HL-60 (cell line): ENCODE data around the gene TMEM163.

ENCODE experiments used
- CTCF ChIP-seq: IDR thresholded peaks from one replicate; pipeline ENCODE4 v1.5.1; 2011; ENCODE audit warnings: low read length, control low read depth, inconsistent platforms; ENCODE audit not compliant: insufficient read depth
- REST ChIP-seq: IDR thresholded peaks from 2 replicates; pipeline ENCODE4 v1.6.1; 2012; ENCODE audit warnings: low read depth; ENCODE audit not compliant: insufficient replicate concordance

- no peak for TF ChIP-seq CTCF
- TF ChIP-seq REST, result no peak
Measured at GRCh38 chr2:134610871-134611270, 107.9 kb downstream of the TMEM163 start.
